ENCODE data around the gene PDCD11. TPM values are rescaled to one million over a fixed set of nuclear protein-coding genes. Genes with fewer than 3 reads are reported as not detected.
A peak's percentile ranks its signal among the peaks of the same experiment; 100 is the strongest.

Gene PDCD11
- total RNA-seq, 3 donors from 2014 or later (not counting 1 experiment from before 2014, with no cell fraction given), result 25.5 to 30.9 (median 29.5) TPM

DNA sequence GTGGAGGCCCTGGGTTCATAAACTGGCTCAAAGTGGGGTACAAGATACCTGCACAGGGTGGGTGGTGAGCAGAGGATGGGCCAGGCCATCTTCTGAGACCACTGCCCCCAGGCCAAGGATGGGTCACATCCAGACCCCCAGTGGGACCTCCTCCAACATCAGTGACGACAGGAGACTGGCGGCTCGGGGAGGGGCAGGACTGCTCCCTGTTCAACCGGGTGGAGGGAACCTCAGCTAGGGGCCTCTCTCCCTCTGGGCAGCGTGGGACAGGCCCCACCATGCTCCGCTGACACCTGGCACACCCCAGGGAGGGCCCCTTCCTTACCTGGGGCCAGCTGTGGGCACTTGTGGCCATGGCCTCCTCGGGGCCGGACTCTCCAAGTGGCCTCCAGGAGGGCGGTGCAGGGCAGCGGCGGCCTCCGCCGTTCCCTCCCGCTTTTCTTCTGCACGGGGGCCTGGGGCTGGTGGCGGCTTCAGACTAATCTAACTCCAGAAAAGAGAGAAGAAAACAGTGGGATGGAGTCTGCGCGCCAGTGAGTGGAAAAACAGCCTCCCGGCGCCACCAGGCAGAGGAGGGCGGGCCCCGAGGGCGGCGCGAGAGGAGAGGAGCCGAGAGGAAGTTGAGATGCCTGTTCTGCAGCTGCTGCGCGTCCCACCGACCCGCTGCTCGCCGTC lies 55.5 kb downstream of the PDCD11 start, which contains the start of gene CALHM2:
Gene CALHM2 (minus strand): TSS at position 540 of the 675 bp plus-strand sequence. CDS start 2,429 bp downstream, outside the sequence.
- ATAC-seq, result peak; percentile 75 to 87 (median 79)
- Histone ChIP-seq H3K27me3 (ENCODE audit: control insufficient read depth, insufficient read depth, low read length) (no peaks in the 10 kb centered on the region), H3K27ac (ENCODE audit: low read length) (peak within 1 kb of the TSS; percentile 65), H3K4me3 (ENCODE audit: low read length) (peak within 1 kb of the TSS; percentile 85), H3K9me3 (ENCODE audit: control insufficient read depth, insufficient read depth, low read length) (no peaks in the 10 kb centered on the region), H3K36me3 (ENCODE audit: control insufficient read depth, insufficient read depth, low read length) (peaks cover 25% of the 10 kb centered on the region), H3K4me1 (ENCODE audit: control insufficient read depth, insufficient read depth, low read length) (peaks cover 58% of the 10 kb centered on the region)
- WGBS (ENCODE audit: insufficient coverage), result 1% methylated on average over 32 of the region's 32 CpGs
- no peaks in the 10 kb centered on the region for H3K9me3 Mint-ChIP-seq
- DNase-seq, result peak; percentile 41 to 69
- H3K27ac Mint-ChIP-seq, result peak within 1 kb of the TSS; percentile 82 to 91
- TF ChIP-seq CTCF (IDR thresholded peaks at IDR 0.05), result no peak
- H3K27me3 Mint-ChIP-seq (ENCODE audit: low read depth in 2 of 2), result no peaks in the 10 kb centered on the region
- intact Hi-C loops (cut with micrococcal nuclease), result no loop called here
- peak within 1 kb of the TSS; percentile 96 for H3K4me3 Mint-ChIP-seq
- H3K36me3 Mint-ChIP-seq, result peaks cover 15% of the 10 kb centered on the region
- H3K4me1 Mint-ChIP-seq, result peaks cover 59 to 64% of the 10 kb centered on the region in 2 donors

DNA sequence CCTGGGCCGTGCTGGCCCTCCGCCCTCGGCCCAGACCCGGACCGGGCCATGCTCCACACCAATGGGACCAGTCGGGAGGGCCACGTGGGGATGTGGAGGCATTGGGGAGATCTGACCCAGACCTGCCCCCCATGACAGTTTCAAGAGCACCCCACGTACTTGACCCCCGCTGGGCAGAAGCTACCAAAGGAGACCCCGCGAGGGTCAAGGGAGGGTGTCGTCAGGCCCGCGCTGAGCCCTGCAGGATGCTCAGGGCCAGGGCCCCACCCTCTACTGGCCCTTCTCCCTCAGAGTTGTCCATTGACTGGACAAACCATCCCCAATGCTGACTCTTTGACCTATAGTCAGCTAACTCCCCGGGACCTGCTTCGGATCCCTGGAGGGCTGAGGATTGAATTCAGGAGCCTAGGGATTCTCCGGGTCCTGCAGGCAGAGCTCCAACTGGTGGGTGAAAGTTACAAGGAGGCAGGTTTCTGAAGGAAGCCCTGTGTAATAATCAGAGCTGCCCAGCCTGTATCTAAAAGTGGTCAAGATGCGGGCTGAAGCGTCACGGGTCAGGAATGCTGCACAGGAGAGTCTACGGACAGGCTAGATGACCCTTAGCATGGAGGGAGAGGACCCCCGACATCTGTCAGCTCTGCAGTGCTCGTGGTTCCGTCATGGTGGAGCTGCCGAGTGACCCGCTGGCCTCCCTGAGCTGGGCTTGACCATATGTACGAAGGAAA lies 56.2 kb downstream of the PDCD11 start:
- Mint-ChIP-seq H3K27me3 (ENCODE audit: low read depth in 2 of 2) (no peaks in the 10 kb centered on the region), H3K27ac (peak overlapping the region; percentile 82 to 91)

GRCh38 chr10:103454026-103454425 lies 57.6 kb downstream of the PDCD11 start:
- TF ChIP-seq CTCF (IDR thresholded peaks at IDR 0.05), result no peak
- Mint-ChIP-seq H3K4me3 (peak overlapping the region; percentile 94), H3K9me3 (no peaks in the 10 kb centered on the region), H3K36me3 (peaks cover 8% of the 10 kb centered on the region), H3K27ac (peak overlapping the region; percentile 82 to 91), H3K27me3 (ENCODE audit: low read depth in 2 of 2) (no peaks in the 10 kb centered on the region), H3K4me1 (peaks cover 48 to 52% of the 10 kb centered on the region in 2 donors)
- intact Hi-C loops (cut with micrococcal nuclease), result no loop called here
- no peaks in the 10 kb centered on the region for H3K27me3 ChIP-seq (ENCODE audit: control insufficient read depth, insufficient read depth, low read length)
- H3K27ac ChIP-seq (ENCODE audit: low read length), result no peak overlapping the region
- no peaks in the 10 kb centered on the region for H3K9me3 ChIP-seq (ENCODE audit: control insufficient read depth, insufficient read depth, low read length)
- 94% methylated on average over 3 of the region's 4 CpGs for WGBS (ENCODE audit: insufficient coverage)
- peaks cover 10% of the 10 kb centered on the region for H3K36me3 ChIP-seq (ENCODE audit: control insufficient read depth, insufficient read depth, low read length)
- H3K4me1 ChIP-seq (ENCODE audit: control insufficient read depth, insufficient read depth, low read length), result peaks cover 55% of the 10 kb centered on the region
- H3K4me3 ChIP-seq (ENCODE audit: low read length), result no peak overlapping the region
- DNase-seq (no peak), ATAC-seq (no peak)

More for the DNA sequence above, 56.2 kb downstream of the PDCD11 start:
- intact Hi-C loops (cut with micrococcal nuclease), result no loop called here
- 40% methylated on average over 27 of the region's 27 CpGs for WGBS (ENCODE audit: insufficient coverage)
- ATAC-seq (no peak), DNase-seq (no peak)
- no peak for TF ChIP-seq CTCF (IDR thresholded peaks at IDR 0.05)
- Histone ChIP-seq H3K9me3 (ENCODE audit: control insufficient read depth, insufficient read depth, low read length) (no peaks in the 10 kb centered on the region), H3K4me3 (ENCODE audit: low read length) (peak overlapping the region; percentile 85), H3K4me1 (ENCODE audit: control insufficient read depth, insufficient read depth, low read length) (peaks cover 55% of the 10 kb centered on the region), H3K27ac (ENCODE audit: low read length) (peak overlapping the region; percentile 65), H3K27me3 (ENCODE audit: control insufficient read depth, insufficient read depth, low read length) (no peaks in the 10 kb centered on the region), H3K36me3 (ENCODE audit: control insufficient read depth, insufficient read depth, low read length) (peaks cover 18% of the 10 kb centered on the region)
- H3K36me3 Mint-ChIP-seq, result peaks cover 15% of the 10 kb centered on the region
- peaks cover 59 to 62% of the 10 kb centered on the region in 2 donors for H3K4me1 Mint-ChIP-seq
- H3K4me3 Mint-ChIP-seq, result peak overlapping the region; percentile 94
- no peaks in the 10 kb centered on the region for H3K9me3 Mint-ChIP-seq
